ENCODE measurements around the gene ALPK1.

The ALPK1 gene

DNA sequence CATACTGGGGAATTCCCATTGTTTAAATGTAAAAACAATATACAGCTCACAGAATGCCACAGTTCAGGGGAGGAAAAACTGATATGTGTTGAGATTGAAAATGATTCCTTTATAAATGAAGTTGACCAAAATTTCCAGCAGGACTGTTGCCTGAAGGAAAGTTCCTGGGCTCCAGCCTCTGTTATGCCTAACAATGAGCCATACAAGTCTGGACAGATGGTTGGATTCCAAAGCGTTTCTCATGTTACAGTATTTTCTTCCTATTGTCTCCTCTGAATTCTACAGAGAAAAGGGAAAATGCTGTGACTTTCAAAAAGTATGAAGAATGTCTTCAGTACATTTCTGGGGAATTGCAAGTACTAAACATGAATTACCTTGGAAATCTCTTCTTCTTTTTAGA lies 73.3 kb downstream of the ALPK1 start:
- DNase-seq = no peak
- Histone ChIP-seq H3K4me2 (ENCODE audit: low read depth, low read length) (no peak overlapping the region), H3K4me3 (ENCODE audit: low read length) (no peak overlapping the region), H3K9me3 (replicated peaks; ENCODE audit: insufficient read depth, low read length) (no peaks in the 10 kb centered on the region), H2AFZ (ENCODE audit: low read length) (no peak overlapping the region), H3K36me3 (replicated peaks; ENCODE audit: insufficient read depth, low read length) (no peaks in the 10 kb centered on the region), H3K79me2 (ENCODE audit: low read length) (no peaks in the 10 kb centered on the region), H3K27me3 (replicated peaks; ENCODE audit: insufficient read depth, low read length) (no peaks in the 10 kb centered on the region), H3K4me1 (ENCODE audit: low read length) (no peaks in the 10 kb centered on the region), H3K9ac (ENCODE audit: low read length) (no peak overlapping the region), H3K9me2 (replicated peaks; ENCODE audit: insufficient read depth, low read length) (no peaks in the 10 kb centered on the region), H3K27ac (ENCODE audit: low read length) (no peak overlapping the region), H4K20me1 (ENCODE audit: insufficient read depth, low read length) (no peaks in the 10 kb centered on the region), H3F3A (ENCODE audit: insufficient read depth, low read length) (no peaks in the 10 kb centered on the region)
- TF ChIP-seq, protein P1, sequence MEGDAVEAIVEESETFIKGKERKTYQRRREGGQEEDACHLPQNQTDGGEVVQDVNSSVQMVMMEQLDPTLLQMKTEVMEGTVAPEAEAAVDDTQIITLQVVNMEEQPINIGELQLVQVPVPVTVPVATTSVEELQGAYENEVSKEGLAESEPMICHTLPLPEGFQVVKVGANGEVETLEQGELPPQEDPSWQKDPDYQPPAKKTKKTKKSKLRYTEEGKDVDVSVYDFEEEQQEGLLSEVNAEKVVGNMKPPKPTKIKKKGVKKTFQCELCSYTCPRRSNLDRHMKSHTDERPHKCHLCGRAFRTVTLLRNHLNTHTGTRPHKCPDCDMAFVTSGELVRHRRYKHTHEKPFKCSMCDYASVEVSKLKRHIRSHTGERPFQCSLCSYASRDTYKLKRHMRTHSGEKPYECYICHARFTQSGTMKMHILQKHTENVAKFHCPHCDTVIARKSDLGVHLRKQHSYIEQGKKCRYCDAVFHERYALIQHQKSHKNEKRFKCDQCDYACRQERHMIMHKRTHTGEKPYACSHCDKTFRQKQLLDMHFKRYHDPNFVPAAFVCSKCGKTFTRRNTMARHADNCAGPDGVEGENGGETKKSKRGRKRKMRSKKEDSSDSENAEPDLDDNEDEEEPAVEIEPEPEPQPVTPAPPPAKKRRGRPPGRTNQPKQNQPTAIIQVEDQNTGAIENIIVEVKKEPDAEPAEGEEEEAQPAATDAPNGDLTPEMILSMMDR (IDR thresholded peaks at IDR 0.05; ENCODE audit: low read length) = no peak
- TF ChIP-seq EZH2 (optimal IDR thresholded peaks at IDR 0.05; ENCODE audit: low read depth, low read length) (no peak), EZH2phosphoT487 (IDR thresholded peaks at IDR 0.05; ENCODE audit: low read length) (no peak)

DNA sequence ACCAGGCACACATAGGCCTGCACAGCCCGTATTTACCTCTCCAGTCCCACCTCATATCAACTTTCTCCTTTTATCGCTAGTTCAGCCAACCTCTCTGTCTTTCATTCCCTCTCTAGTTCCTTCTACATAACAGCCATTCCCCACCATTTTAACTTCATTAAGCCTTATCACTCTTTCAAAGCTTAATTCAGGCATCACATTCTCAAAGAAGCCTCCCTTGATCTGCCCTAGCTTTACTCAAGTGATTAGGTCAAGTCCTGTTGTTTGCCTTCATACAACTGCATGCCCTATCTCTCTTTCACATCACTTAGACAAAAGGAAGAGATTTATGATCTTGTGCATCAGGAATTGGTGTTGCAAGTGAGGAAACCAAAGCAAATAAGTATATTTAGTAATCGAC lies 74.2 kb downstream of the ALPK1 start:
- TF ChIP-seq EZH2 (optimal IDR thresholded peaks at IDR 0.05; ENCODE audit: low read depth, low read length) = no peak
- no peaks in the 10 kb centered on the region for H3K79me2 ChIP-seq (ENCODE audit: low read length)
- H3K9ac ChIP-seq (ENCODE audit: low read length) = no peak overlapping the region
- no peak overlapping the region for H2AFZ ChIP-seq (ENCODE audit: low read length)
- H3K4me3 ChIP-seq (ENCODE audit: low read length) = no peak overlapping the region
- H3K9me2 ChIP-seq (replicated peaks; ENCODE audit: insufficient read depth, low read length) = no peaks in the 10 kb centered on the region
- H3K36me3 ChIP-seq (replicated peaks; ENCODE audit: insufficient read depth, low read length) = no peaks in the 10 kb centered on the region
- no peaks in the 10 kb centered on the region for H3K9me3 ChIP-seq (replicated peaks; ENCODE audit: insufficient read depth, low read length)
- H3K27ac ChIP-seq (ENCODE audit: low read length) = no peak overlapping the region
- no peak for DNase-seq
- no peaks in the 10 kb centered on the region for H3F3A ChIP-seq (ENCODE audit: insufficient read depth, low read length)
- no peaks in the 10 kb centered on the region for H3K4me1 ChIP-seq (ENCODE audit: low read length)
- no peaks in the 10 kb centered on the region for H4K20me1 ChIP-seq (ENCODE audit: insufficient read depth, low read length)
- H3K4me2 ChIP-seq (ENCODE audit: low read depth, low read length) = no peak overlapping the region
- no peaks in the 10 kb centered on the region for H3K27me3 ChIP-seq (replicated peaks; ENCODE audit: insufficient read depth, low read length)

DNA sequence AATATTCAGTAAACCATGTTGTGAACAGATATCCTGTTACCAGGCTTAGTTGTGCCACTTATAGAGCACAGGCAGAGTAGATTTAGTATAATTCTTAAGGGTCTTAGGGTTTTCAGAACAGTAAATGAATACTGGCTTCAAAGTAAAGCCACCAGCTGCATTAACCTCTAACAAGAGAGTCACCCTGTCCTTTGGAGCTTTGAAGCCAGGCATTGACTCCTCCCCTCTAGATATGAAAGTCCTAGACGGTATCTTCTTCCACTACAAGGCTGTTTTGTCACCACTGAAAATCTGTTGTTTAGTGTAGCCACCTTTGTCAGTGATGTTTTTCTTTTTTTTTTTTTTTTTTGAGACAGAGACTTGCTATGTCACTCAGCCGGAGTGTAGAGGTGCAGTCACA lies 77.7 kb downstream of the ALPK1 start:
- no peak overlapping the region for H3K4me3 ChIP-seq (ENCODE audit: low read length)
- H3K79me2 ChIP-seq (ENCODE audit: low read length) = no peaks in the 10 kb centered on the region
- no peaks in the 10 kb centered on the region for H3F3A ChIP-seq (ENCODE audit: insufficient read depth, low read length)
- H3K27ac ChIP-seq (ENCODE audit: low read length) = no peak overlapping the region
- no peak for TF ChIP-seq EZH2phosphoT487 (IDR thresholded peaks at IDR 0.05; ENCODE audit: low read length)
- TF ChIP-seq, protein P1 (IDR thresholded peaks at IDR 0.05; ENCODE audit: low read length) = no peak
- no peak for TF ChIP-seq EZH2 (optimal IDR thresholded peaks at IDR 0.05; ENCODE audit: low read depth, low read length)
- H3K4me1 ChIP-seq (ENCODE audit: low read length) = no peaks in the 10 kb centered on the region
- no peaks in the 10 kb centered on the region for H3K9me2 ChIP-seq (replicated peaks; ENCODE audit: insufficient read depth, low read length)
- no peak overlapping the region for H3K4me2 ChIP-seq (ENCODE audit: low read depth, low read length)
- H3K27me3 ChIP-seq (replicated peaks; ENCODE audit: insufficient read depth, low read length) = no peaks in the 10 kb centered on the region
- H2AFZ ChIP-seq (ENCODE audit: low read length) = no peak overlapping the region
- peak; percentile 21 for DNase-seq
- H3K36me3 ChIP-seq (replicated peaks; ENCODE audit: insufficient read depth, low read length) = no peaks in the 10 kb centered on the region
- H3K9ac ChIP-seq (ENCODE audit: low read length) = no peak overlapping the region
- no peaks in the 10 kb centered on the region for H4K20me1 ChIP-seq (ENCODE audit: insufficient read depth, low read length)
- no peaks in the 10 kb centered on the region for H3K9me3 ChIP-seq (replicated peaks; ENCODE audit: insufficient read depth, low read length)

DNA sequence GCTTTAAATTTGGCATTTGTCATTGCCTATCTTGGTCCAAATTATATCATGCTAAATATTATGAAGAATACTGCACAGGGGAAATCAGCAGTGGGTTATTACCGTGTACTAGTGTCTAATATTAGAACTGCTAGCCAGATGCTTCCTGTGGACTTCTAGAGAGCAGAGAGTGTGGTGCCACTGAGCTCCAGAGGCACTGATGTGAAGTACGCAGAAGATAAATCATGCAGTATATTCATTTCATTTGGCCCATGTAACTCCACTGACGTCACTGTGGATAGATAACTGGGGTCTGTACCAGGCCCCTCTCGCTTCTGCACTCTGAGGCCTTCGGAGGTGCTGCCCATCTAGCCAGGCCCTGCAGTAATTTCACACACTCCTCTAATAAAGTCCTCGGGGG lies 80.0 kb downstream of the ALPK1 start:
- Histone ChIP-seq H3K4me2 (ENCODE audit: low read depth, low read length) (no peak overlapping the region), H3K9me2 (replicated peaks; ENCODE audit: insufficient read depth, low read length) (no peaks in the 10 kb centered on the region), H3K27me3 (replicated peaks; ENCODE audit: insufficient read depth, low read length) (no peaks in the 10 kb centered on the region), H2AFZ (ENCODE audit: low read length) (no peak overlapping the region), H3K27ac (ENCODE audit: low read length) (no peak overlapping the region), H3K4me1 (ENCODE audit: low read length) (no peaks in the 10 kb centered on the region), H3K79me2 (ENCODE audit: low read length) (no peaks in the 10 kb centered on the region), H3K36me3 (replicated peaks; ENCODE audit: insufficient read depth, low read length) (no peaks in the 10 kb centered on the region), H3K9ac (ENCODE audit: low read length) (no peak overlapping the region), H3K9me3 (replicated peaks; ENCODE audit: insufficient read depth, low read length) (no peaks in the 10 kb centered on the region), H3F3A (ENCODE audit: insufficient read depth, low read length) (no peaks in the 10 kb centered on the region), H3K4me3 (ENCODE audit: low read length) (no peak overlapping the region), H4K20me1 (ENCODE audit: insufficient read depth, low read length) (no peaks in the 10 kb centered on the region)
- DNase-seq = no peak
- TF ChIP-seq EZH2phosphoT487 (IDR thresholded peaks at IDR 0.05; ENCODE audit: low read length) (no peak), EZH2 (optimal IDR thresholded peaks at IDR 0.05; ENCODE audit: low read depth, low read length) (no peak)
- TF ChIP-seq, protein P1 (IDR thresholded peaks at IDR 0.05; ENCODE audit: low read length) = no peak
